Heart right ventricle (tissue), 16 donors: ENCODE data around the gene ATP11A. TPM values are rescaled to one million over a fixed set of nuclear protein-coding genes. Genes with fewer than 3 reads are reported as not detected.

ENCODE experiments used
- ATAC-seq, 8 donors: fragments of 200-7000 bp; cut with Tn5 transposase; one replicate each; pipeline ENCODE4 v1.9.1; 2020; ENCODE audit warnings: mild to moderate bottlenecking in 8 of 8, moderate library complexity in 8 of 8, moderate number of reproducible peaks in 1 of 8
- DNase-seq, 2 donors: peaks; one replicate each; pipeline ENCODE4 v3.0.0-alpha.2; 2020
- H3K27ac ChIP-seq, 10 donors: fragments of 200-600 bp; sonication (generic) in 2 of 10; one replicate each; pipeline versions ENCODE4 v1.5.0 to v1.8.0; 2020 to 2022; ENCODE audit warnings: mild to moderate bottlenecking in 3 of 10
- H3K27me3 ChIP-seq, 7 donors: fragments of 200-600 bp; one replicate each; pipeline ENCODE4 v1.8.0; 2021 to 2022; ENCODE audit warnings: mild to moderate bottlenecking in 2 of 7
- H3K36me3 ChIP-seq, 9 donors: fragments of 200-600 bp; sonication (generic) in 1 of 9; one replicate each; pipeline versions ENCODE4 v1.5.0 to v1.8.0; 2020 to 2022; ENCODE audit warnings: mild to moderate bottlenecking in 2 of 9
- H3K4me1 ChIP-seq, 9 donors: fragments of 200-600 bp; sonication (generic) in 1 of 9; one replicate each; pipeline versions ENCODE4 v1.5.0 to v1.8.0; 2020 to 2022; ENCODE audit warnings: mild to moderate bottlenecking in 4 of 9
- H3K4me3 ChIP-seq, 10 donors: fragments of 200-600 bp; sonication (generic) in 2 of 10; one replicate each; pipeline versions ENCODE4 v1.5.0 to v1.8.0; 2020 to 2022; ENCODE audit warnings: mild to moderate bottlenecking in 7 of 10, moderate library complexity in 2 of 10
- H3K9me3 ChIP-seq, 11 donors: fragments of 200-600 bp in 10 of 11; sonication (generic) in 2 of 11; one replicate each; pipeline versions ENCODE4 v1.5.0 to v1.8.0; 2013 to 2022; ENCODE audit warnings: mild to moderate bottlenecking in 2 of 11, control low read depth in 1 of 11, moderate library complexity in 1 of 11
- WGBS, 2 donors: extraction: QIAGEN DNeasy Blood & Tissue Kit; methylation state at CpG; one replicate each; pipeline ENCODE4 v1.1.7; 2013; ENCODE audit warnings: inconsistent platforms in 1 of 2; 5-methylcytosine and 5-hydroxymethylcytosine counted together
- intact Hi-C, 10 donors: fragments of 100-400 bp; cut with DNase I; formaldehyde crosslinking; loops; one replicate each; pipeline versions ENCODE4 v1.11.1 to v1.14.2; 2022
- polyA plus RNA-seq, 2 donors: library from polyadenylated mRNA; stranded (reverse); fragments of 200-250 nt; gene quantifications; one replicate each; pipeline ENCODE4 v1.2.3, GENCODE V29; 2013
- total RNA-seq, 10 donors: library from RNA; stranded (reverse); fragmentation: NEBNext Ultra II Directional in 3 of 10; extraction: Animal tissue kit (Norgen Biotek cat#: 25700) in 3 of 10; gene quantifications; one replicate each; pipeline versions ENCODE4 v1.2.1 to v1.2.4, GENCODE V29; 2021 to 2023
- TF ChIP-seq, protein P1 (sequence below), 9 donors: fragments of 200-600 bp; sonication (generic) in 2 of 9; IDR thresholded peaks; one replicate each; pipeline versions ENCODE4 v1.5.0 to v1.8.0; 2021 to 2022; ENCODE audit warnings: antibody characterized with exemption in 9 of 9, mild to moderate bottlenecking in 5 of 9, moderate library complexity in 1 of 9
- donor health status: Arrhythmogenic right ventricular cardiomyopathy.
- donor health status: ischemic (EF 13 %, LVEDD 7.1; RV severe dilation, severe dysfunction).
- donor health status: healthy with polysubstance abuse.
- donor health status: DM: no; HTN: yes; CAD: no.
- donor health status: DM: no; HTN: no; CAD: no.
- donor health status: ischemic (EF 25% LVEDD 6.9; RV normal size, moderate dysfunction).
- donor health status: ischemic (EF 25% LVEDD 5.7; RV mildly dilated, moderate dysfunction).
- donor health status: healthy.
- donor health status: DM: yes; HTN: yes; CAD: no.
- donor health status: Ischemic cardiomyopathy.
- donor health status: ischemic (EF 35%, LVEDD 5.7; RV mildly dilated, moderate dysfunction).
- donor health status: nonischemic (EF 11% LVEDD 7.7; RV severe dilation, severe dysfunction).
- donor health status: DM: yes; HTN: yes; CAD: no.
- donor health status: PGD.
- donor health status: ischemic (EF 29% LVEDD 5.4; RV normal size, mild dysfunction).
- donor health status: nonischemic (EF 23%, LVEDD 6.1; RV moderate dilation, normal function).

ATP11A gene
- total and polyA plus RNA-seq, 12 donors: 20.0 to 164 (median 107) TPM

DNA sequence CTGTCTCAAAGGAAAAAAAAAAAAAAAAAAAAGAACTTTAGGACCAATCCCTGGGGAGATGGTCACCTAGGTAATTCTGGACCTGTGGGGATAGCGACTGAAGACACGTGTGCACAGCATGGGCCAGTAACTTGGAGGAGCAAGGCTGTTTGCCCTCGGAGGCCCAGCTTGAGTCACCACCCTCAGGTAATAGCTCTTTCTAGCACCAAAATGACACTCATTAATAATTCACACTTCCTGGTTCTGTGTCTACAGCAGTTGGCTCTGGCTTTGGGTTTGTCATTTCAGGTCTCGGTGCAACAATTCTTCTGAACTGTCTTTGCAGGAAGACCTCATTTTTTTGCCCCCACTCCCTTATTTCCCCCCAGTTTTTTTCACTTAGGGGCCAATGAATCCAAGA, 3.9 kb upstream of the ATP11A start:
- ATAC-seq: no peak
- TF ChIP-seq, protein P1, sequence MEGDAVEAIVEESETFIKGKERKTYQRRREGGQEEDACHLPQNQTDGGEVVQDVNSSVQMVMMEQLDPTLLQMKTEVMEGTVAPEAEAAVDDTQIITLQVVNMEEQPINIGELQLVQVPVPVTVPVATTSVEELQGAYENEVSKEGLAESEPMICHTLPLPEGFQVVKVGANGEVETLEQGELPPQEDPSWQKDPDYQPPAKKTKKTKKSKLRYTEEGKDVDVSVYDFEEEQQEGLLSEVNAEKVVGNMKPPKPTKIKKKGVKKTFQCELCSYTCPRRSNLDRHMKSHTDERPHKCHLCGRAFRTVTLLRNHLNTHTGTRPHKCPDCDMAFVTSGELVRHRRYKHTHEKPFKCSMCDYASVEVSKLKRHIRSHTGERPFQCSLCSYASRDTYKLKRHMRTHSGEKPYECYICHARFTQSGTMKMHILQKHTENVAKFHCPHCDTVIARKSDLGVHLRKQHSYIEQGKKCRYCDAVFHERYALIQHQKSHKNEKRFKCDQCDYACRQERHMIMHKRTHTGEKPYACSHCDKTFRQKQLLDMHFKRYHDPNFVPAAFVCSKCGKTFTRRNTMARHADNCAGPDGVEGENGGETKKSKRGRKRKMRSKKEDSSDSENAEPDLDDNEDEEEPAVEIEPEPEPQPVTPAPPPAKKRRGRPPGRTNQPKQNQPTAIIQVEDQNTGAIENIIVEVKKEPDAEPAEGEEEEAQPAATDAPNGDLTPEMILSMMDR (IDR thresholded peaks at IDR 0.05): no peak
- Histone ChIP-seq H3K27me3 (no peaks in the 10 kb centered on the region), H3K27ac (no peak overlapping the region), H3K4me1 (peaks cover 0 to 18% (median 7%) of the 10 kb centered on the region in 9 donors), H3K9me3 (no peaks in the 10 kb centered on the region), H3K36me3 (no peaks in the 10 kb centered on the region), H3K4me3 (no peak overlapping the region)
- 88 to 96% methylated on average over 4 of the region's 4 CpGs for WGBS, 2 donors
- intact Hi-C loops: loop anchor here in 2 of 10 donors (5.0 kb wide), 2 partner anchors 44 to 49 kb away; no protein-coding TSS in a partner anchor
- DNase-seq: no peak

DNA sequence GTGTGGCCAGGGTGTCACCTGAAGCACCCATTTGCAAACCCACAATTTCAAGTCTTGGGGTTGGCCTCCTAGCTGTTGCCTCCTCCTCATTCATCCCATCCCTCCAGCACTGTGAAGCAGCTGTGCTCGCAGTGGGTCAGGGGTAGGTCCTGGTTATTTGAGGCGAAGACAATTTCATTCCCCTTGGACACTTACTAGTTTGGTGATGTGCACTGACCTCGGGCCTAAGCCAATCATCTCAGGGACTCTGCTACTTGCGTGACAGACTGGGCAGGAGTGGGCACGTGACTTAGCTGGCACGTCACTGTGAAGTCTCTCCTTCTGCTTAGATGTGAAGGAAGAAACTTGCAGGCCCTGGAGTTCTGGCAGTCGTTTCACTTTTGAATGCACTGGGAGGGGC, 3.5 kb upstream of the ATP11A start:
- Histone ChIP-seq H3K4me1 (peaks cover 0 to 22% (median 9%) of the 10 kb centered on the region in 9 donors), H3K27ac (no peak overlapping the region), H3K36me3 (no peaks in the 10 kb centered on the region), H3K27me3 (no peaks in the 10 kb centered on the region), H3K4me3 (no peak overlapping the region), H3K9me3 (no peaks in the 10 kb centered on the region)
- TF ChIP-seq, protein P1 (IDR thresholded peaks at IDR 0.05): no peak
- intact Hi-C loops: loop anchor here in 2 of 10 donors (5.0 kb wide), 2 partner anchors 44 to 49 kb away; no protein-coding TSS in a partner anchor
- 89 to 94% methylated on average over 7 of the region's 7 CpGs for WGBS, 2 donors
- DNase-seq (no peak), ATAC-seq (no peak)

DNA sequence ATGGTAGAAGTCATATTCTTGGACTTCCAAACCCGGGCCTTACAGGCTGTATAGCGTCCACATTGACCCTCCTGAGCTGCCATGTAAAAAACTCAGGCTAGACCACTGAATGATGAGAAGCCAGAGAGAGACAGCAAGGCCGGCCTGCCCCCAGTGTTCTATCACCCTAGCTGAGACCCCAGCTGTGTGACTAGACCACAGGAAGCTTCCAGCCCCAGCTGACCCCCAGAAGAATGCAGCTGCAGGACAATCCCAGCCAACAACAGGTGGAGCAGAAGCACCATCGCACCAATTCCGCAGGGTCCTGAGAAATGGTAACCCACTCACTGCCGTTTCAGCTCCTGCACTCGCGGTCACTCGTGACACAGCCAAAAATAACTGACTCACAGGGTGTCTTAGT, 2.9 kb upstream of the ATP11A start:
- DNase-seq: no peak
- no peaks in the 10 kb centered on the region for H3K36me3 ChIP-seq
- H3K4me1 ChIP-seq: peaks cover 5 to 28% (median 15%) of the 10 kb centered on the region in 9 donors
- H3K9me3 ChIP-seq: no peaks in the 10 kb centered on the region
- TF ChIP-seq, protein P1 (IDR thresholded peaks at IDR 0.05): no peak
- H3K4me3 ChIP-seq: no peak overlapping the region
- 86 to 87% methylated on average over 9 of the region's 9 CpGs for WGBS, 2 donors
- intact Hi-C loops: loop anchor here in 2 of 10 donors (5.0 kb wide), 2 partner anchors 45 to 50 kb away; no protein-coding TSS in a partner anchor
- H3K27me3 ChIP-seq: no peaks in the 10 kb centered on the region
- ATAC-seq: no peak
- H3K27ac ChIP-seq: no peak overlapping the region

DNA sequence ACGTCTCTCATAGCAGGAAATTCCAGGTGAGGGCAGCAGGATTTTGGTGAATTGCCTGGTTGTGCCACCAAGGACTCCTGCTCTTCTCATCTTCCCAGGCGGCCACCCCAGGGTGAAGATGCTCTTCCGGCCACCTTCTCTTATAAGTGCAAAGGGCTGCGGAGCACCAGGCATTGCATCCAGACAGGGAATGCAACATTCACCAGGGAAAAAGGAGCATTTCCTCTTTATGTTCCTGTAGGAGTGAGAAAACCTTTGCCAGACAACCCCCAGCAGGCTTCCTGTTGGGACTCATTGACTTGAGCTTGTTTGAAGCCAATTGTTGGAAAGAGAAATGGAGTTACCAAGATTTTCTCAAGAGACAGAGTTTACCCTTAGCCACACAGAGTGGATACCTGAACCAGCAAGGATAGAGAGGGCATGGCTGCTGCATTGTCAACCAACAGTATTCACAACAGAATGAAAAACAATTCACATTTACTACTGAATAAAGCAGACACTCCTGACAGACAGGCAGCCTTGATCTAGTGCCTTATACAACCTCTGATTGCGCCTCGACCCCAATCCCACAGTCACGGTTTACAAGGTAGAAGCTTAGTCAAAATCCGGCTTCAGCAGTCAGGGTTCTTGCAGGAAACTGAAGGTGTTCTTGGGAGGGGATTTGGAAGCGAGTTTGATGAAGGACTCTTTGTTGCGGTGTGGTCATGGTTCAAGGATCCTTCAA, 1.8 kb upstream of the ATP11A start:
- Histone ChIP-seq H3K4me1 (peaks cover 8 to 38% (median 26%) of the 10 kb centered on the region in 9 donors), H3K4me3 (no peak overlapping the region), H3K27ac (peak overlapping the region in 4 of 10 donors; percentile 91 to 97 (median 94)), H3K36me3 (no peaks in the 10 kb centered on the region), H3K27me3 (no peaks in the 10 kb centered on the region), H3K9me3 (no peaks in the 10 kb centered on the region)
- ATAC-seq: no peak
- TF ChIP-seq, protein P1 (IDR thresholded peaks at IDR 0.05): no peak
- no peak for DNase-seq
- intact Hi-C loops: loop anchor here in 2 of 10 donors (5.0 kb wide), 2 partner anchors 46 to 51 kb away; no protein-coding TSS in a partner anchor
- 88 to 92% methylated on average over 10 of the region's 10 CpGs for WGBS, 2 donors
